Thoracic aorta (tissue), 2 donors: ENCODE data around the gene LRRC42. TPM values are rescaled to one million over a fixed set of nuclear protein-coding genes. Genes with fewer than 3 reads are reported as not detected.

Experiments
- ATAC-seq: fragments of 150-250 bp; one replicate; pipeline ENCODE4 v1.8.0; 2017; ENCODE audit warnings: low read depth; ENCODE audit not compliant: insufficient number of reproducible peaks, low FRiP score
- DNase-seq: peaks from one replicate; pipeline ENCODE4 v3.0.0-alpha.2; 2020; ENCODE audit warnings: low spot score
- H3K27ac ChIP-seq, 2 donors: fragments of 200-600 bp; sonication (generic); 1 replicate in 1 of 2; 2 replicates in 1 of 2; pipeline ENCODE4 v1.5.1; 2016; ENCODE audit warnings: mild to moderate bottlenecking in 2 of 2, moderate library complexity in 2 of 2
- H3K27me3 ChIP-seq: fragments of 200-600 bp; sonication (generic); replicated peaks from 2 replicates; pipeline ENCODE4 v1.6.0; 2016; ENCODE audit warnings: mild to moderate bottlenecking; ENCODE audit not compliant: insufficient read depth
- H3K36me3 ChIP-seq: fragments of 200-600 bp; sonication (generic); one replicate; pipeline ENCODE4 v1.5.1; 2016
- H3K4me1 ChIP-seq, 2 donors: fragments of 200-600 bp; sonication (generic); 1 replicate in 1 of 2; 2 replicates in 1 of 2; pipeline versions ENCODE4 v1.5.1 to v1.6.0; 2016; ENCODE audit warnings: low read depth in 2 of 2, mild to moderate bottlenecking in 1 of 2; ENCODE audit not compliant: control insufficient read depth in 1 of 2
- H3K4me3 ChIP-seq: fragments of 200-600 bp; sonication (generic); 2 replicates; pipeline ENCODE4 v1.5.1; 2016; ENCODE audit warnings: mild to moderate bottlenecking
- H3K9me3 ChIP-seq: fragments of 200-600 bp; sonication (generic); 2 replicates; pipeline ENCODE4 v1.5.1; 2016
- CTCF ChIP-seq: fragments of 200-600 bp; sonication (generic); IDR thresholded peaks from one replicate; pipeline ENCODE4 v1.5.1; 2019; ENCODE audit warnings: antibody characterized with exemption
- total RNA-seq, 2 donors: library from RNA; depleted of rRNA; stranded (reverse); fragments of >200 nt; gene quantifications; one replicate each; pipeline versions ENCODE4 v1.1.0 to v1.2.3, GENCODE V29; 2016

The LRRC42 gene
- total RNA-seq, 2 donors from 2014 or later: 17.8 to 18.3 TPM

- Histone ChIP-seq H3K9me3 (no peaks in the 10 kb centered on the region), H3K27me3 (no peaks in the 10 kb centered on the region), H3K4me1 (peaks cover 15 to 34% of the 10 kb centered on the region in 2 donors), H3K27ac (no peak overlapping the region), H3K36me3 (no peaks in the 10 kb centered on the region), H3K4me3 (no peak overlapping the region)
- ATAC-seq: no peak
- no peak for DNase-seq
- TF ChIP-seq CTCF: no peak
Observed at GRCh38 chr1:53902235-53903138, 43.7 kb upstream of the LRRC42 start.

- no peaks in the 10 kb centered on the region for H3K36me3 ChIP-seq
- no peaks in the 10 kb centered on the region for H3K9me3 ChIP-seq
- TF ChIP-seq CTCF: no peak
- DNase-seq (no peak), ATAC-seq (no peak)
- H3K4me3 ChIP-seq: no peak overlapping the region
- no peak overlapping the region for H3K27ac ChIP-seq
- peaks cover 0 to 6% of the 10 kb centered on the region in 2 donors for H3K4me1 ChIP-seq
- no peaks in the 10 kb centered on the region for H3K27me3 ChIP-seq
Observed at GRCh38 chr1:53905509-53905908, 40.6 kb upstream of the LRRC42 start.

DNA sequence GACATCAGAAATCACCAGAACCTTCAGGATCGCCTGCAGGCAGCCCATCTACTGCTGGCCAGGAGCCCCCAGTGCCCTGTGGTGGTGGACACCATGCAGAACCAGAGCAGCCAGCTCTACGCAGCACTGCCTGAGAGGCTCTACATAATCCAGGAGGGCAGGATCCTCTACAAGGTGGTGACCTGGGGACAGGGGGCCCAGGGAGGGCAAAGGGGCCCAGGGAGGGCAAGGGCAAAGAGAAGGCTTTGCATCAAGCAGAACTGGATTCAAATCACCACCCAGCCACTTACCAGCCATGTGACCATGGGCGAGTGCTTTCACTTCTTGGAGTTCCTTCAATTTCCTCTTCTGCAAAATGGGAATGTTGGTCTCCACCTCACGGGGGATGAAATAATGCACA, 40.0 kb upstream of the LRRC42 start:
- no peaks in the 10 kb centered on the region for H3K27me3 ChIP-seq
- TF ChIP-seq CTCF: no peak
- no peak for ATAC-seq
- H3K9me3 ChIP-seq: no peaks in the 10 kb centered on the region
- peaks cover 0 to 6% of the 10 kb centered on the region in 2 donors for H3K4me1 ChIP-seq
- DNase-seq: no peak
- no peak overlapping the region for H3K27ac ChIP-seq
- no peak overlapping the region for H3K4me3 ChIP-seq
- no peaks in the 10 kb centered on the region for H3K36me3 ChIP-seq

- no peak for TF ChIP-seq CTCF
- Histone ChIP-seq H3K36me3 (peaks cover 3% of the 10 kb centered on the region), H3K9me3 (no peaks in the 10 kb centered on the region), H3K27me3 (no peaks in the 10 kb centered on the region), H3K4me1 (no peaks in the 10 kb centered on the region), H3K27ac (no peak overlapping the region), H3K4me3 (no peak overlapping the region)
- no peak for ATAC-seq
- no peak for DNase-seq
Observed at GRCh38 chr1:53909946-53910345, 36.2 kb upstream of the LRRC42 start.

DNA sequence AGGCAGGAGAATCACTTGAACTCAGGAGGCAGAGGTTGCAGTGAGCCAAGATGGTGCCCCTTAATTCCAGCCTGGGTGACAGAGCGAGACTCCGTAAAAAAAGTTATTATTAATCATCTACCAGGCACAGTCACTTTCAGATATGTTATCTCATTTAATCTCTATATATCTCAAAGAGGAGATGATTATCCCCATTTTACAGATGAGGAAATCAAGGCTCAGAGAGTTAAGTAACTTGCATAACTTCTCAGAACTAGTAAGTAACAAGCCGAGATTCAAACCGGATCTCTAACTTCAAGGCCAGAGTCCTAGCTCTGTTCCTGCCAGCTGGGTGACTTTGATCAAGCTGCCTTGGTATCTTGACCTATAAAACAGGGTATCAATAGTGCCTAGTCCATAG, 34.7 kb upstream of the LRRC42 start:
- TF ChIP-seq CTCF: no peak
- Histone ChIP-seq H3K4me3 (no peak overlapping the region), H3K27ac (no peak overlapping the region), H3K27me3 (no peaks in the 10 kb centered on the region), H3K9me3 (no peaks in the 10 kb centered on the region), H3K4me1 (no peaks in the 10 kb centered on the region), H3K36me3 (peaks cover 4% of the 10 kb centered on the region)
- no peak for DNase-seq
- no peak for ATAC-seq
